Measurements from ENCODE around the gene OSBPL5. TPM values are rescaled to one million over a fixed set of nuclear protein-coding genes. Genes with fewer than 3 reads are reported as not detected.

Gene OSBPL5
- total and polyA plus RNA-seq, 2 of the 4 experiments (the other 2 are of a cell fraction): 14.9 to 22.3 TPM

GRCh38 chr11:3136546-3137455 lies 28.3 kb downstream of the OSBPL5 start (continued):
- TF ChIP-seq USF2 (IDR thresholded peaks at IDR 0.05; ENCODE audit: low read depth, low read length): no peak

Data from IMR-90 (cell line).